Measurements from ENCODE around the gene INHBE.
"Not testable (repeated sequence)": the region's sequence is repeated elsewhere in the genome, so short reads cannot be mapped to it uniquely, and the experiment has no call there.

INHBE gene

GRCh38 chr12:57500213-57500612 is 45.1 kb downstream of the INHBE start:
- no peak for DNase-seq

GRCh38 chr12:57502311-57502969 is 47.3 kb downstream of the INHBE start:
- DNase-seq, result not testable (repeated sequence)

- not testable (repeated sequence) for DNase-seq
Observed at GRCh38 chr12:57506541-57506940, 51.4 kb downstream of the INHBE start.
